Measurements from ENCODE around the gene ATF6. TPM values are rescaled to one million over a fixed set of nuclear protein-coding genes. Genes with fewer than 3 reads are reported as not detected.

Gene ATF6
- total and polyA plus RNA-seq, 2 donors (not counting 1 experiment from before 2014, with no cell fraction given) = 5.7 to 26.6 TPM

- ATAC-seq (ENCODE audit: low read depth) = no peak
- CTCF ChIA-PET = interaction anchor here (0.6 to 8.6 kb wide), 6 partner anchors 10 to 244 kb away, joined by 3 to 142 read pairs (median 4); partner anchors contain the start of gene FCRLA
- TF ChIP-seq EZH2 (IDR thresholded peaks at IDR 0.05; ENCODE audit: borderline replicate concordance, insufficient read depth, low read depth, low read length, poor library complexity, severe bottlenecking) (no peak), CTCF (IDR thresholded peaks at IDR 0.05) (no peak)
- peak overlapping the region; percentile 57 for H3K27ac Mint-ChIP-seq
- peak overlapping the region; percentile 5 for H3K4me3 Mint-ChIP-seq
- Histone ChIP-seq H3K9ac (ENCODE audit: low read length) (no peak overlapping the region), H3K4me2 (replicated peaks; ENCODE audit: low read depth, low read length, poor library complexity, severe bottlenecking) (no peak overlapping the region), H3K4me1 (ENCODE audit: control insufficient read depth in 2 of 2, insufficient read depth in 2 of 2, low read length in 2 of 2) (peaks cover 14 to 27% of the 10 kb centered on the region in 2 donors), H3K4me3 (ENCODE audit: control extremely low read depth in 1 of 5, extremely low read depth in 1 of 5, insufficient read depth in 1 of 5, low read depth in 2 of 5, low read length in 4 of 5) (no peak overlapping the region), H3K36me3 (replicated peaks in 1 of 2; ENCODE audit: control extremely low read depth in 1 of 2, control insufficient read depth in 1 of 2, extremely low read depth in 1 of 2, insufficient read depth in 2 of 2, low read length in 1 of 2) (no peaks in the 10 kb centered on the region), H3K27me3 (replicated peaks in 1 of 4; ENCODE audit: control extremely low read depth in 1 of 4, control insufficient read depth in 3 of 4, insufficient read depth in 4 of 4, low read length in 3 of 4) (peaks cover 0 to 3% (median 0%) of the 10 kb centered on the region in 4 experiments), H4K20me1 (ENCODE audit: control insufficient read depth, insufficient read depth, low read length, poor library complexity, severe bottlenecking) (no peaks in the 10 kb centered on the region), H2AFZ (ENCODE audit: insufficient read depth, low read depth, low read length, poor library complexity, severe bottlenecking) (no peak overlapping the region), H3K27ac (ENCODE audit: low read length in 2 of 2) (peak overlapping the region in 1 of 2 donors; percentile 9), H3K9me3 (ENCODE audit: control extremely low read depth in 1 of 3, control insufficient read depth in 2 of 3, insufficient read depth in 1 of 3, low read length in 2 of 3) (no peaks in the 10 kb centered on the region), H3K79me2 (ENCODE audit: control insufficient read depth, insufficient read depth, low read length) (no peaks in the 10 kb centered on the region)
- intact Hi-C loops (cut with micrococcal nuclease) = loop anchor here (5.0 kb wide), 1 partner anchor 46 kb away; no protein-coding TSS in a partner anchor
- peak; percentile 47 for DNase-seq
- 35% methylated on average over 3 of the region's 7 CpGs for WGBS (ENCODE audit: insufficient coverage)
- POLR2A ChIA-PET = interaction anchor here (4.1 kb wide), 1 partner anchor 11 kb away, joined by 82 read pairs; no protein-coding TSS in a partner anchor
- peaks cover 40% of the 10 kb centered on the region for H3K4me1 Mint-ChIP-seq
- no peaks in the 10 kb centered on the region for H3K27me3 Mint-ChIP-seq
- no peaks in the 10 kb centered on the region for H3K9me3 Mint-ChIP-seq (ENCODE audit: insufficient read depth)
Measured at GRCh38 chr1:161728376-161729226, 37.5 kb upstream of the ATF6 start.
